NCI-H146 (cell line): ENCODE measurements around the gene PCDHGA12.
"Not testable (repeated sequence)": the region's sequence is repeated elsewhere in the genome, so short reads cannot be mapped to it uniquely, and the experiment has no call there.

Experiments used
- DNase-seq: peaks from one replicate; lab custom pipeline; 2025; lab: John Stamatoyannopoulos, UW

Gene PCDHGA12

DNA sequence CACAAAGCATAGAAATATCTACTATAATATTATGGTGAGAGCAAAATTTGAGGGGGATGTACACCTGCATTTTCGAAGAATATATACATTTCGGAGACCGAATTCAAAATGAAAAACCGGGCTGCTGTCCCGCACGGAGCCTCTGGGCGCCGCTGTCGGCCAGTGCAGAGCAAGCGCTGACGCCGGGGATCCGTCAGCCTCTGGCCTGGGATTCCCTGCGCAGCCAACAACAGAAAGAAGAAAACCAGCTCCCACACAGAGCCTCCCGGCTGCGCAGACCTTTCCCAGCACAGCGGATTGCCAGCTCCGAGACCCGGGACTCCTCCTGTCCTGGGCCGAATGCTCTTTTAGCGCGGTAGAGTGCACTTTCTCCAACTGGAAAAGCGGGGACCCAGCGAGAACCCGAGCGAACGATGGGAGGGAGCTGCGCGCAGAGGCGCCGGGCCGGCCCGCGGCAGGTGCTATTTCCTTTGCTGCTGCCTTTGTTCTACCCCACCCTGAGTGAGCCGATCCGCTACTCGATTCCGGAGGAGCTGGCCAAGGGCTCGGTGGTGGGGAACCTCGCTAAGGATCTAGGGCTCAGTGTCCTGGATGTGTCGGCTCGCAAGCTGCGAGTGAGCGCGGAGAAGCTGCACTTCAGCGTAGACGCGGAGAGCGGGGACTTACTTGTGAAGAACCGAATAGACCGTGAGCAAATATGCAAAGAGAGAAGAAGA, 22.4 kb upstream of the PCDHGA12 start, which contains the start of gene PCDHGB6:
TSS of gene PCDHGB6 (plus strand) at position 232 of the 716 bp plus-strand sequence. CDS start at position 414, 182 bp downstream.
- not testable (repeated sequence) for DNase-seq

- no peak for DNase-seq
Observed at GRCh38 chr5:141409598-141410306, 20.6 kb upstream of the PCDHGA12 start.

DNA sequence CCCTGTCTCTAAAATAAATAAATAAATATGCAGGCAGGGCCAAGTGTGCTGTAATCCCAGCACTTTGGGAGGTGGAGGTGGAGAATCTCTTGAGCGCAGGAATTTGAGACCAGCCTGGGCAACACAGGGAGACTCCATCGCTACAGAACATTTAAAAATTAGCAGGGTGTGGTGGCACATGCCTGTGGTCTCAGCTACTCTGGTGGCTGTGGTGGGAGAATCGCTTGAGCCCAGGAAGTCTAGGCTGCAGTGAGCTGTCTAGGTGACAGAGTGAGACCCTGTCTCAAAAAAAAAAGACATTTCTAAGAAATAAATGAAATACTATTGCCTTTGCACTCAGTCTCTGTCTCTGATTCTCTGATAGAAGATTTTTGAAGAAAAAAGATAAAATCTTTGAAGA, 18.7 kb upstream of the PCDHGA12 start:
- no peak for DNase-seq

DNA sequence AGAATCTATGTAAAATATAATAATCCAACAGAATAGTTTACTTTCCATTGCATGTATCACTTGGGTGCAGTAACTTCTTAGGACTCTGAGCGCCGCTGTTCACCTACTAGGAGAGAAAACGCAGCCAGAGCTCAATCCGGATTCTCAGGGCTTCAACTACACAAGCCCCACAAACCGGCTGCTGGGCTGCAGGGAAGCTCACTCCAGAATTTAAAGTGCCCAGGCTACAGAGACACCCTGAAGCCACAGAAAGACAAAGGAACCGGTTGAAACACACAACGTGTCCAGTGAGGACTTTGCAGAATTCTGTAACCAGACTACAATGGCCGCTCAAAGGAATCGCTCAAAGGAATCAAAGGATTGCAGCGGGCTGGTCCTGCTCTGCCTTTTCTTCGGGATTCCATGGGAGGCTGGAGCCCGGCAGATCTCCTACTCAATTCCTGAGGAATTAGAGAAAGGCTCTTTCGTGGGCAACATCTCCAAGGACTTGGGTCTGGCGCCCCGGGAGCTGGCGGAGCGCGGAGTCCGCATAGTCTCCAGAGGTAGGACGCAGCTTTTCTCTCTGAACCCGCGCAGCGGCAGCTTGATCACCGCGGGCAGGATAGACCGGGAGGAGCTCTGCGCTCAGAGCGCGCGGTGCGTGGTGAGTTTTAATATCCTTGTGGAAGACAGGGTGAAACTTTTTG, 17.3 kb upstream of the PCDHGA12 start, which contains the start of gene PCDHGA10:
TSS of gene PCDHGA10 (plus strand) at position 134 of the 686 bp plus-strand sequence. CDS start at position 323, 189 bp downstream.
- no peak for DNase-seq

GRCh38 chr5:141413540-141414069, 16.7 kb upstream of the PCDHGA12 start:
- no peak for DNase-seq

DNA sequence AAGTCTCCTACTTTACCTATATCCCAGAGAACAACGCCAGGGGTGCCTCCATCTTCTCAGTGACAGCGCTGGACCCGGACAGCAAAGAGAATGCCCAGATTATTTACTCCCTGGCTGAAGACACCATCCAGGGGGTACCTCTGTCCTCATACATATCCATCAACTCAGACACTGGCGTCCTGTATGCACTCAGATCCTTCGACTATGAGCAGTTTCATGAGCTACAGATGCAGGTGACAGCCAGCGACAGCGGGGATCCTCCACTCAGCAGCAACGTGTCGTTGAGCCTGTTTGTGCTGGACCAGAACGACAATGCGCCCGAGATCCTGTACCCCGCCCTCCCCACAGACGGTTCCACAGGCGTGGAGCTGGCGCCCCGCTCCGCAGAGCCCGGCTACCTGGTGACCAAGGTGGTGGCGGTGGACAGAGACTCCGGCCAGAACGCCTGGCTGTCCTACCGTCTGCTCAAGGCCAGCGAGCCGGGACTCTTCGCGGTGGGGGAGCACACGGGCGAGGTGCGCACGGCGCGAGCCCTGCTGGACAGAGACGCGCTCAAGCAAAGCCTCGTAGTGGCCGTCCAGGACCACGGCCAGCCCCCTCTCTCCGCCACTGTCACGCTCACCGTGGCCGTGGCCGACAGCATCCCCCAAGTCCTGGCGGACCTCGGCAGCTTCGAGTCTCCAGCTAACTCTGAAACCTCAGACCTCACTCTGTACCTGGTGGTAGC, 15.6 kb upstream of the PCDHGA12 start:
- DNase-seq, result not testable (repeated sequence)

DNA sequence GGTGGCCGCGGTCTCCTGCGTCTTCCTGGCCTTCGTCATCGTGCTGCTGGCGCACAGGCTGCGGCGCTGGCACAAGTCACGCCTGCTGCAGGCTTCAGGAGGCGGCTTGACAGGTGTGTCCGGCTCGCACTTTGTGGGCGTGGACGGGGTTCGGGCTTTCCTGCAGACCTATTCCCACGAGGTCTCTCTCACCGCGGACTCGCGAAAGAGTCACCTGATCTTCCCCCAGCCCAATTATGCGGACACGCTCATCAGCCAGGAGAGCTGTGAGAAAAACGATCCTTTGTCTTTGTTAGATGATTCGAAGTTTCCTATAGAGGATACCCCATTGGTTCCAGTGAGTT, 15.1 kb upstream of the PCDHGA12 start:
- DNase-seq, result not testable (repeated sequence)

GRCh38 chr5:141417494-141418172, 12.7 kb upstream of the PCDHGA12 start, which contains the start of gene PCDHGB7:
Gene PCDHGB7 (plus strand): TSS chr5:141417677. CDS start chr5:141417860, 183 bp downstream.
- DNase-seq, result peak; percentile 1

DNA sequence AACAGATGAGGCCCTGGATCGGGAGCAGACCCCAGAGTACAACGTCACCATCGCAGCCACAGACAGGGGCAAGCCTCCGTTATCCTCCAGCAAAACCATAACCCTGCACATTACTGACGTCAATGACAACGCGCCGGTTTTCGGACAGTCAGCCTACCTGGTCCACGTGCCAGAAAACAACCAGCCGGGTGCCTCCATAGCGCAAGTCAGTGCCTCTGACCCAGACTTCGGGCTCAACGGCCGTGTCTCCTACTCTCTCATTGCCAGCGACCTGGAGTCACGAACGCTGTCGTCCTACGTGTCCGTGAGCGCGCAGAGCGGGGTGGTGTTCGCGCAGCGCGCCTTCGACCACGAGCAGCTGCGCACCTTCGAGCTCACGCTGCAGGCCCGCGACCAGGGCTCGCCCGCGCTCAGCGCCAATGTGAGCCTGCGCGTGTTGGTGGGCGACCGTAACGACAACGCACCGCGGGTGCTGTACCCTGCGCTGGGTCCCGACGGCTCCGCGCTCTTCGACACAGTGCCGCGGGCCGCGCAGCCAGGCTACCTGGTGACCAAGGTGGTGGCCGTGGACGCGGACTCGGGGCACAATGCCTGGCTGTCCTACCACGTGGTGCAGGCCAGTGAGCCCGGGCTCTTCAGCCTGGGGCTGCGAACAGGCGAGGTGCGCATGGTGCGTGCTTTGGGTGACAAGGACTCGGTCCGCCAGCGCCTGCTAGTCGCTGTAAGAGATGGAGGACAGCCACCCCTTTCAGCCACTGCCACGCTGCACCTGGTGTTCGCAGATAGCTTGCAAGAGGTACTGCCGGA, 11.0 kb upstream of the PCDHGA12 start:
- DNase-seq, result no peak

DNA sequence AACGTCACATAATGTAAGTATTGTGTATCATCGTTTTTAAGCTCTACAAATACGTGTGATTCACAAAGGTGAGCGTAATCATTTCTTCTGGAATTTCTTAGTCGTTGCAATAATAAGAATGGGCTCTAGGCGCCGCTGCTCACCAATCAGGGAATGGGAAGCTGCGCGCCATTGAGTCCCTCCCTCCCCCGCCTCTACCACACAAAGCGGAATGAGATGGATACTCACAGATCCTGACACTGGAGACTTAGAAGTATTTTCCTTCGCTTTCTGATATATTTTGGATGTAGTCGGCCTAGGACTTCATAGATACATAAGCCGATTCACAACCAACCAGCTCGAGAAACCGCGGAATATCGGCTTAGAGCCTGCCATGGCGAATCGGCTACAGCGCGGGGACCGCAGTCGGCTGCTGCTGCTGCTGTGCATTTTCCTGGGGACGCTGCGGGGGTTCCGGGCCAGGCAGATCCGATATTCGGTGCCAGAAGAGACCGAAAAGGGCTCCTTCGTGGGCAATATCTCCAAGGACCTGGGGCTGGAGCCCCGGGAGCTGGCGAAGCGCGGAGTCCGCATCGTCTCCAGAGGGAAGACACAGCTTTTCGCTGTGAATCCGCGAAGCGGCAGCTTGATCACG, 9.3 kb upstream of the PCDHGA12 start, which contains the start of gene PCDHGA11:
TSS of gene PCDHGA11 (plus strand) at position 197 of the 634 bp plus-strand sequence. CDS start at position 374, 177 bp downstream.
- DNase-seq, result no peak

DNA sequence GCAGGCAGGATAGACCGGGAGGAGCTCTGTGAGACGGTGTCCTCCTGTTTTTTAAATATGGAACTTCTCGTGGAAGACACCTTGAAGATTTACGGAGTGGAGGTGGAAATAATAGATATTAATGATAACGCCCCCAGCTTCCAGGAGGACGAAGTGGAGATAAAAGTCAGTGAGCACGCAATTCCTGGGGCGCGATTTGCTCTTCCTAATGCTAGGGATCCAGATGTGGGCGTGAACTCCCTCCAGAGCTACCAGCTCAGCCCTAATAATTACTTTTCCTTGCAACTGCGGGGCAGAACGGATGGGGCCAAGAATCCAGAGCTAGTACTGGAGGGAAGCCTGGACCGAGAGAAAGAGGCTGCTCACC, 8.8 kb upstream of the PCDHGA12 start:
- no peak for DNase-seq

GRCh38 chr5:141422742-141423291, 7.5 kb upstream of the PCDHGA12 start:
- DNase-seq, result no peak

- DNase-seq, result no peak
Observed at GRCh38 chr5:141427783-141428426, 2.4 kb upstream of the PCDHGA12 start.

- DNase-seq, result no peak
Observed at GRCh38 chr5:141431286-141431685, 979 bp downstream of the PCDHGA12 start.

DNA sequence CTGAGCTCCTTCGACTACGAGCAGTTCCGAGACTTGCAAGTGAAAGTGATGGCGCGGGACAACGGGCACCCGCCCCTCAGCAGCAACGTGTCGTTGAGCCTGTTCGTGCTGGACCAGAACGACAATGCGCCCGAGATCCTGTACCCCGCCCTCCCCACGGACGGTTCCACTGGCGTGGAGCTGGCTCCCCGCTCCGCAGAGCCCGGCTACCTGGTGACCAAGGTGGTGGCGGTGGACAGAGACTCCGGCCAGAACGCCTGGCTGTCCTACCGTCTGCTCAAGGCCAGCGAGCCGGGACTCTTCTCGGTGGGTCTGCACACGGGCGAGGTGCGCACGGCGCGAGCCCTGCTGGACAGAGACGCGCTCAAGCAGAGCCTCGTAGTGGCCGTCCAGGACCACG, 2.0 kb downstream of the PCDHGA12 start:
- DNase-seq, result not testable (repeated sequence)

GRCh38 chr5:141432726-141433125, 2.4 kb downstream of the PCDHGA12 start:
- DNase-seq, result not testable (repeated sequence)

DNA sequence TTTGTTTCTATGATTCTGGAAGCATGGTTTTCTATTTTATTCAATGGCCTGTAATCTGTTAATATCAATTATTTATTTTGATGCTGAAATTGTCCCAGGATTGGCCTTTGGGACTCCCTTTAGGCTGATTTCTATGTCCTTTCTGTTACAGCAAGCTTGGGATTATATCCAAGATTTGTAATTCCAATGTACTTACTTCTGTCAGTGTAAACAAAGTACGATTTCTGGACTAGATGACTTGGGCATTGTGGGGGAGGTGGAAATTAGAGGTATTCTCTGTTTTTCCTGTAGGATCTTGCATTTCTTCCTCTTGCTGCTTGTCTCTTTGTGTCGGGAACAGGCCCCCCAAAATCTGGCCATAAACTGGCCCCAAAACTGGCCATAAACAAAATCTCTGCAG, 3.7 kb downstream of the PCDHGA12 start:
- DNase-seq, result no peak

DNA sequence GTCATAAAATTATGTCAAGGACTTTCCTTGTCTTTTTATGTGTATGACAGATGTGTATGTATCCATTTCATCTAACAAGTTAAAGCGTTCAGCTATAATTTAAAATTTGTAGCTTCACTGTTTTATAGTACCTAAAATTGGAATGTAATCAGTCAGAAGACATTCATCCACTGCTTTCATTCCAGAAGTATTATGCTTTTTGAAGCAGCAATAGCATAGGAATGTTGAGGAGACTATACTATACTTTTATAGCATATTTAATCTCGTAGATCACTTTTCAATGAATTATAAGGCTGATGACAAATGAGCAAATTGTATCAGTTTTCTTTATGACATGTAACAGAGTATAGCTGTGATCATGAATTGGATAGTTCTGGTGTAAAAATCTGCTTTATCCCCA, 6.9 kb downstream of the PCDHGA12 start:
- no peak for DNase-seq
